ENCODE measurements around the gene AAGAB. TPM values are rescaled to one million over a fixed set of nuclear protein-coding genes. Genes with fewer than 3 reads are reported as not detected.

The AAGAB gene
- total RNA-seq, 1 donor from 2014 or later, result 13.6 TPM

- Histone ChIP-seq H3K27me3 (ENCODE audit: control insufficient read depth in 3 of 3, insufficient read depth in 3 of 3, low read length in 3 of 3) (no peaks in the 10 kb centered on the region), H3K27ac (ENCODE audit: low read depth, low read length) (peak overlapping the region; percentile 42), H3K4me1 (ENCODE audit: control insufficient read depth in 3 of 3, insufficient read depth in 3 of 3, low read length in 3 of 3) (peaks cover 85 to 99% (median 98%) of the 10 kb centered on the region in 3 donors), H3K4me3 (ENCODE audit: low read length in 3 of 3) (peak overlapping the region in 1 of 3 donors; percentile 45), H3K9ac (ENCODE audit: low read depth in 1 of 3, low read length in 3 of 3) (peak overlapping the region in 2 of 3 donors; percentile 12 to 69), H3K9me3 (ENCODE audit: control insufficient read depth in 3 of 3, low read length in 3 of 3) (no peaks in the 10 kb centered on the region), H3K36me3 (ENCODE audit: control insufficient read depth in 3 of 3, insufficient read depth in 3 of 3, low read length in 3 of 3) (peaks cover 18 to 55% (median 42%) of the 10 kb centered on the region in 3 donors)
Observed at GRCh38 chr15:67170143-67170925, 84.1 kb downstream of the AAGAB start.

DNA sequence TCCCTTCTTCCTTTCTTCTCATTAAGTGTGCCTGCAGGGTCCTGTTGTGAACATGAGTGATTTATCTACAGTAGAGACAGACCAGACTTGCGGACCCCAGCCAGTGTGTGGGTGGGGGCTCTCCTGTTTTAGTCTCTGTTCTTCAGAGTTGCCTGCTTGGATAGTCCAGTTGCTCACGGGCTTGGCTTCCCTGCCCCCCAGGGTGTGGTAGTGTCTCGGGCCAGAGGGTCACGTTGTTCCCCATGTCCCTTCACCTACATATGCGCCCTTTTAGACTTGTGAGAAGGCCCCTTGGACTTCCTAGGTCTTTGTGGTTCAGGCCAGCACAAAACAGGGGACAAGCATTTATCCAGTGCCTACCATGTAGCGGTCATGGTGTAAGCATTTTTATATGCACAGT is 85.8 kb downstream of the AAGAB start:
- Histone ChIP-seq H3K27me3 (ENCODE audit: control insufficient read depth in 3 of 3, insufficient read depth in 3 of 3, low read length in 3 of 3) (no peaks in the 10 kb centered on the region), H3K36me3 (ENCODE audit: control insufficient read depth in 3 of 3, insufficient read depth in 3 of 3, low read length in 3 of 3) (peaks cover 18 to 44% (median 33%) of the 10 kb centered on the region in 3 donors), H3K4me3 (ENCODE audit: low read length in 3 of 3) (peak overlapping the region; percentile 45 to 72 (median 47)), H3K9me3 (ENCODE audit: control insufficient read depth in 3 of 3, low read length in 3 of 3) (no peaks in the 10 kb centered on the region), H3K9ac (ENCODE audit: low read depth in 1 of 3, low read length in 3 of 3) (peak overlapping the region; percentile 36 to 80 (median 53)), H3K27ac (ENCODE audit: low read depth, low read length) (peak overlapping the region; percentile 73), H3K4me1 (ENCODE audit: control insufficient read depth in 3 of 3, insufficient read depth in 3 of 3, low read length in 3 of 3) (peaks cover 80 to 97% (median 96%) of the 10 kb centered on the region in 3 donors)

- Histone ChIP-seq H3K4me3 (ENCODE audit: low read length in 3 of 3) (peak overlapping the region; percentile 56 to 77 (median 62)), H3K27me3 (ENCODE audit: control insufficient read depth in 3 of 3, insufficient read depth in 3 of 3, low read length in 3 of 3) (no peaks in the 10 kb centered on the region), H3K4me1 (ENCODE audit: control insufficient read depth in 3 of 3, insufficient read depth in 3 of 3, low read length in 3 of 3) (peaks cover 85 to 92% (median 88%) of the 10 kb centered on the region in 3 donors), H3K9ac (ENCODE audit: low read depth in 1 of 3, low read length in 3 of 3) (peak overlapping the region; percentile 13 to 80 (median 48)), H3K9me3 (ENCODE audit: control insufficient read depth in 3 of 3, low read length in 3 of 3) (no peaks in the 10 kb centered on the region), H3K27ac (ENCODE audit: low read depth, low read length) (peak overlapping the region; percentile 73), H3K36me3 (ENCODE audit: control insufficient read depth in 3 of 3, insufficient read depth in 3 of 3, low read length in 3 of 3) (peaks cover 18 to 35% (median 27%) of the 10 kb centered on the region in 3 donors)
Observed at GRCh38 chr15:67167091-67167490, 87.4 kb downstream of the AAGAB start.

- peak overlapping the region; percentile 36 to 80 (median 48) for H3K9ac ChIP-seq (ENCODE audit: low read depth in 1 of 3, low read length in 3 of 3)
- no peaks in the 10 kb centered on the region for H3K27me3 ChIP-seq (ENCODE audit: control insufficient read depth in 3 of 3, insufficient read depth in 3 of 3, low read length in 3 of 3)
- H3K27ac ChIP-seq (ENCODE audit: low read depth, low read length), result peak overlapping the region; percentile 73
- peak overlapping the region; percentile 56 to 77 (median 62) for H3K4me3 ChIP-seq (ENCODE audit: low read length in 3 of 3)
- no peaks in the 10 kb centered on the region for H3K9me3 ChIP-seq (ENCODE audit: control insufficient read depth in 3 of 3, low read length in 3 of 3)
- H3K36me3 ChIP-seq (ENCODE audit: control insufficient read depth in 3 of 3, insufficient read depth in 3 of 3, low read length in 3 of 3), result peaks cover 18 to 33% (median 27%) of the 10 kb centered on the region in 3 donors
- H3K4me1 ChIP-seq (ENCODE audit: control insufficient read depth in 3 of 3, insufficient read depth in 3 of 3, low read length in 3 of 3), result peaks cover 83 to 92% (median 88%) of the 10 kb centered on the region in 3 donors
Observed at GRCh38 chr15:67166280-67167009, 88.0 kb downstream of the AAGAB start.

DNA sequence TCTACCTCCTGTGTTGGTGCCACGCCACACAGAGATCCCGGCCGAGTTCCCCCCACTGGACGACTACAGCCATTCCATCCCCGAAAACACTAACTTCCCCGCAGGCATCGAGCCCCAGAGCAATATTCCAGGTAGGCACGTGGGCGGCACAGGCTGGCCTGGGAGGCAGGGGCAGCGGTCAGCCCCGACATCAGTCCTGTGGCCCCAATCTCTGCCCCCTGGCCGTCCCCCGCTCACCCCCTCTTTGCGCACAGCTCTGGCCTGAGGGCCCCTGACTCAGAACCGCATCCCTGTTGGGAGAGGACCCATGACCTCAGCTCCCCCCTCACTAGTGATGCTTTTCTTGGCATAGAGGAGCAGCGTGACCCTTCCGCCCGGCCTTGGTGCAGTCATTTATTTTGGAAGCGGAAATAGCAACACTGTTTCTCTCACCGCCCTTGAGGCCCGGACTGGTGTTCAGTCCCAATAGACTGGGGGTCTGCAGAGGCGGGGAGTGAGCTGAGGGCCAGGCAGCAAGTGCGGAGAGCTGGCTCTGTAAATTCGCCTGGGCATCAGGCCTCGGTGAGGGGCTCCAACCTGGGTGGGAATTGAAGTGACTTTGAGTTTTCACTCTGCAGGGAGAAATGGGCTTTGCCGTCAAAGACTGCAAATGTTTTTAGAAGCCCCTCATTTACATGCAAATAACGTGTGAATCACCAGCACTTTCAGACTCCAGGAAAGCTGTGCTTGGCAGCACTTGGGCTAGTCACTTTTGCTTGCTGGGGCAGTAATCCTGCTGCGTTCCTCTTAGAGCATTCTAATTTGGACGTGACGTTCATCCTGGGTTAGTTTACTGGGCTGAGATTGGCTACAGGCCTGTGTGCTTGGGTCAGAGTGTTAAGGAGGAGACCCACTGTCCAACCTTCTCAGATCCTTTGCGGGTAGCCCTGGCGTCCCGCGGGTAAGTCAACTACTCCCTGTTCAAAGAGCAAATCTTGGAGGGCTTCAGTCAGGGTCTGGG is 88.9 kb downstream of the AAGAB start:
- Histone ChIP-seq H3K27me3 (ENCODE audit: control insufficient read depth in 3 of 3, insufficient read depth in 3 of 3, low read length in 3 of 3) (no peaks in the 10 kb centered on the region), H3K4me3 (ENCODE audit: low read length in 3 of 3) (peak overlapping the region in 1 of 3 donors; percentile 77), H3K9ac (ENCODE audit: low read depth in 1 of 3, low read length in 3 of 3) (peak overlapping the region; percentile 1 to 80 (median 28)), H3K36me3 (ENCODE audit: control insufficient read depth in 3 of 3, insufficient read depth in 3 of 3, low read length in 3 of 3) (peaks cover 13 to 29% (median 22%) of the 10 kb centered on the region in 3 donors), H3K4me1 (ENCODE audit: control insufficient read depth in 3 of 3, insufficient read depth in 3 of 3, low read length in 3 of 3) (peaks cover 79 to 89% (median 83%) of the 10 kb centered on the region in 3 donors), H3K9me3 (ENCODE audit: control insufficient read depth in 3 of 3, low read length in 3 of 3) (no peaks in the 10 kb centered on the region), H3K27ac (ENCODE audit: low read depth, low read length) (peak overlapping the region; percentile 32)

DNA sequence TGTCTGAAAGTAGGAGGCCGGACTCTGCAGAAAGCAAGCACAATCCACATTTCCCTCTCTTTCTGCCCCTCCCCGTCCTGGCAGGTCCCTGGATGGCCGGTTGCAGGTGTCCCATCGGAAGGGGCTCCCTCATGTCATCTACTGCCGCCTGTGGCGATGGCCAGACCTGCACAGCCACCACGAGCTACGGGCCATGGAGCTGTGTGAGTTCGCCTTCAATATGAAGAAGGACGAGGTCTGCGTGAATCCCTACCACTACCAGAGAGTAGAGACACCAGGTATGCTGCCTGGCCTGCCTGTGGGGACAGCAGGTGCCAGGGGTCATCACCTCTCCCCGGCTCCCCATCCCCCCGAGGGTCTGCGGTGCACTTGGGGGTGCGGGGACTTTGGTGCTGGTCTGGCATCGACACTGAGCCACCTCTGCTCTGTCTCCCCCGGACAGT is 89.6 kb downstream of the AAGAB start:
- no peaks in the 10 kb centered on the region for H3K27me3 ChIP-seq (ENCODE audit: control insufficient read depth in 3 of 3, insufficient read depth in 3 of 3, low read length in 3 of 3)
- peaks cover 9 to 27% (median 18%) of the 10 kb centered on the region in 3 donors for H3K36me3 ChIP-seq (ENCODE audit: control insufficient read depth in 3 of 3, insufficient read depth in 3 of 3, low read length in 3 of 3)
- no peak overlapping the region for H3K4me3 ChIP-seq (ENCODE audit: low read length in 3 of 3)
- no peaks in the 10 kb centered on the region for H3K9me3 ChIP-seq (ENCODE audit: control insufficient read depth in 3 of 3, low read length in 3 of 3)
- peaks cover 72 to 82% (median 76%) of the 10 kb centered on the region in 3 donors for H3K4me1 ChIP-seq (ENCODE audit: control insufficient read depth in 3 of 3, insufficient read depth in 3 of 3, low read length in 3 of 3)
- H3K27ac ChIP-seq (ENCODE audit: low read depth, low read length), result peak overlapping the region; percentile 23
- peak overlapping the region in 1 of 3 donors; percentile 80 for H3K9ac ChIP-seq (ENCODE audit: low read depth in 1 of 3, low read length in 3 of 3)

GRCh38 chr15:67164401-67164791 is 90.1 kb downstream of the AAGAB start:
- H3K36me3 ChIP-seq (ENCODE audit: control insufficient read depth in 3 of 3, insufficient read depth in 3 of 3, low read length in 3 of 3), result peaks cover 9 to 27% (median 18%) of the 10 kb centered on the region in 3 donors
- H3K27me3 ChIP-seq (ENCODE audit: control insufficient read depth in 3 of 3, insufficient read depth in 3 of 3, low read length in 3 of 3), result no peaks in the 10 kb centered on the region
- H3K9ac ChIP-seq (ENCODE audit: low read depth in 1 of 3, low read length in 3 of 3), result peak overlapping the region in 1 of 3 donors; percentile 80
- H3K4me1 ChIP-seq (ENCODE audit: control insufficient read depth in 3 of 3, insufficient read depth in 3 of 3, low read length in 3 of 3), result peaks cover 71 to 78% (median 73%) of the 10 kb centered on the region in 3 donors
- H3K4me3 ChIP-seq (ENCODE audit: low read length in 3 of 3), result no peak overlapping the region
- peak overlapping the region; percentile 23 for H3K27ac ChIP-seq (ENCODE audit: low read depth, low read length)
- H3K9me3 ChIP-seq (ENCODE audit: control insufficient read depth in 3 of 3, low read length in 3 of 3), result no peaks in the 10 kb centered on the region

DNA sequence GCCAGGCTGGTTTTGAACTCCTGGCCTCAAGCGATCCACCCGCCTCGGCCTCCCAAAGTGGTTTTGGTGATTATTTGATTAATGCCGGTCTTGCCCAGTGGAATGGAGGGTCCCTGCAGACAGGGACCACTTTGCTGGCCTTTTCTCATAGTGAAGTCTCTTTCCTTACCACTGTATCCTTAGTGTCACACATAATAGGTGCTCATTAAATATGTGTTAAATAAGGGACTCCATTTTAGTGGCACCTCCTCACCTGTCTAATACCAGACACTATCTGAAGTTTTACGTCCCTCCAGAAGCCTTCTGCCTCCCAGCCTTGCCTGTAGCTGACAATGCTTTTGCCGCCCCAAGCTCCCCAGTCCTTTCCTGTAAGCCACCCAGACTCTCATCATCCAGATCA is 91.3 kb downstream of the AAGAB start:
- peaks cover 65 to 76% (median 73%) of the 10 kb centered on the region in 3 donors for H3K4me1 ChIP-seq (ENCODE audit: control insufficient read depth in 3 of 3, insufficient read depth in 3 of 3, low read length in 3 of 3)
- no peak overlapping the region for H3K4me3 ChIP-seq (ENCODE audit: low read length in 3 of 3)
- no peak overlapping the region for H3K9ac ChIP-seq (ENCODE audit: low read depth in 1 of 3, low read length in 3 of 3)

DNA sequence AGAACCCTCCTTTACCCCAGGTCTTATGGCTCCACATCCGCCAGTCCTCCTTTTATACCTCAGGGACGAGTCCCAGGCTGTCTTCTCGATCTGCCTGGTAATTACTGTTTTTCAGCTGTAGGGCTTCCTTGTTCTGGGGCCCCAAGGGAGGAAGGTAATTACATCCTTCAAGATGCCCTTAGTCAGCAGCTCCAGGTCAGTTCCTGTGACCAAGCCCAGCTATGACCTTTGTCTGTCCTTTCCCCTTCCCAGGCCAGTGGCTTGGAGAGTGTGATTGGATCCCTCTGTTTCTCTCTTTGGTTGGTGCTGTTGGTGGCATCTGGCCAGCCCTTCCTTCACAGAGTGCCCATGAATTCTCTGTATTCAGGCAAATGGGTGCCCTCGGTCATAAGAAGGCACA is 92.6 kb downstream of the AAGAB start:
- Histone ChIP-seq H3K27ac (ENCODE audit: low read depth, low read length) (no peak overlapping the region), H3K4me1 (ENCODE audit: control insufficient read depth in 3 of 3, insufficient read depth in 3 of 3, low read length in 3 of 3) (peaks cover 64 to 76% (median 71%) of the 10 kb centered on the region in 3 donors), H3K27me3 (ENCODE audit: control insufficient read depth in 3 of 3, insufficient read depth in 3 of 3, low read length in 3 of 3) (no peaks in the 10 kb centered on the region)

More for the DNA sequence above, 91.3 kb downstream of the AAGAB start:
- Histone ChIP-seq H3K27me3 (ENCODE audit: control insufficient read depth in 3 of 3, insufficient read depth in 3 of 3, low read length in 3 of 3) (no peaks in the 10 kb centered on the region), H3K36me3 (ENCODE audit: control insufficient read depth in 3 of 3, insufficient read depth in 3 of 3, low read length in 3 of 3) (peaks cover 9 to 25% (median 18%) of the 10 kb centered on the region in 3 donors), H3K9me3 (ENCODE audit: control insufficient read depth in 3 of 3, low read length in 3 of 3) (no peaks in the 10 kb centered on the region), H3K27ac (ENCODE audit: low read depth, low read length) (no peak overlapping the region)

More for the DNA sequence above, 92.6 kb downstream of the AAGAB start:
- Histone ChIP-seq H3K9ac (ENCODE audit: low read depth in 1 of 3, low read length in 3 of 3) (no peak overlapping the region), H3K36me3 (ENCODE audit: control insufficient read depth in 3 of 3, insufficient read depth in 3 of 3, low read length in 3 of 3) (peaks cover 6 to 17% (median 12%) of the 10 kb centered on the region in 3 donors), H3K9me3 (ENCODE audit: control insufficient read depth in 3 of 3, low read length in 3 of 3) (no peaks in the 10 kb centered on the region), H3K4me3 (ENCODE audit: low read length in 3 of 3) (no peak overlapping the region)
